Right lobe of liver (tissue), 4 donors: ENCODE results near the gene PYGM.

Experiments
- POLR2A ChIP-seq: fragments of 450-650 bp; IDR thresholded peaks from one replicate; pipeline ENCODE4 v1.6.1; 2017; ENCODE audit warnings: antibody characterized with exemption, mild to moderate bottlenecking
- TF ChIP-seq, protein P1 (sequence below), 4 donors: fragments of 200-600 bp in 3 of 4; fragments of 450-650 bp in 1 of 4; IDR thresholded peaks; one replicate each; pipeline versions ENCODE4 v1.5.1 to v1.8.0; 2016 to 2022; ENCODE audit warnings: antibody characterized with exemption in 4 of 4, mild to moderate bottlenecking in 2 of 4
- donor health status: DM: no; HTN: no; CAD: no.
- donor health status: DM: no; HTN: no; CAD: no.
- donor health status: DM: no; HTN: yes; CAD: no.

GRCh38 chr11:64755681-64756361 lies 4.0 kb downstream of the PYGM start:
- TF ChIP-seq, protein P1, sequence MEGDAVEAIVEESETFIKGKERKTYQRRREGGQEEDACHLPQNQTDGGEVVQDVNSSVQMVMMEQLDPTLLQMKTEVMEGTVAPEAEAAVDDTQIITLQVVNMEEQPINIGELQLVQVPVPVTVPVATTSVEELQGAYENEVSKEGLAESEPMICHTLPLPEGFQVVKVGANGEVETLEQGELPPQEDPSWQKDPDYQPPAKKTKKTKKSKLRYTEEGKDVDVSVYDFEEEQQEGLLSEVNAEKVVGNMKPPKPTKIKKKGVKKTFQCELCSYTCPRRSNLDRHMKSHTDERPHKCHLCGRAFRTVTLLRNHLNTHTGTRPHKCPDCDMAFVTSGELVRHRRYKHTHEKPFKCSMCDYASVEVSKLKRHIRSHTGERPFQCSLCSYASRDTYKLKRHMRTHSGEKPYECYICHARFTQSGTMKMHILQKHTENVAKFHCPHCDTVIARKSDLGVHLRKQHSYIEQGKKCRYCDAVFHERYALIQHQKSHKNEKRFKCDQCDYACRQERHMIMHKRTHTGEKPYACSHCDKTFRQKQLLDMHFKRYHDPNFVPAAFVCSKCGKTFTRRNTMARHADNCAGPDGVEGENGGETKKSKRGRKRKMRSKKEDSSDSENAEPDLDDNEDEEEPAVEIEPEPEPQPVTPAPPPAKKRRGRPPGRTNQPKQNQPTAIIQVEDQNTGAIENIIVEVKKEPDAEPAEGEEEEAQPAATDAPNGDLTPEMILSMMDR (IDR thresholded peaks at IDR 0.05), result no peak
- no peak for TF ChIP-seq POLR2A
